GM23248 (cell line): Measurements from ENCODE around the gene WDR7. TPM values are rescaled to one million over a fixed set of nuclear protein-coding genes. Genes with fewer than 3 reads are reported as not detected.

Source experiments
- DNase-seq: peaks from one replicate; pipeline ENCODE4 v3.0.0-alpha.2; 2015
- H2AFZ ChIP-seq: fragments of 200-600 bp; sonication (generic); 2 replicates; pipeline ENCODE4 v1.6.1; 2016; ENCODE audit warnings: antibody characterized with exemption
- H3F3A ChIP-seq: fragments of 200-600 bp; sonication (generic); 2 replicates; pipeline ENCODE4 v1.6.1; 2016; ENCODE audit warnings: mild to moderate bottlenecking, antibody characterized with exemption, mixed run types; ENCODE audit not compliant: insufficient read depth
- H3K27ac ChIP-seq: fragments of 200-600 bp; sonication (generic); 2 replicates; pipeline ENCODE4 v1.5.1; 2016; ENCODE audit warnings: mild to moderate bottlenecking
- H3K27me3 ChIP-seq: fragments of 200-600 bp; sonication (generic); replicated peaks from 2 replicates; pipeline ENCODE4 v1.6.1; 2016; ENCODE audit warnings: mild to moderate bottlenecking; ENCODE audit not compliant: insufficient read depth
- H3K36me3 ChIP-seq: fragments of 200-600 bp; sonication (generic); 2 replicates; pipeline ENCODE4 v1.6.1; 2016; ENCODE audit warnings: low read depth, mild to moderate bottlenecking
- H3K4me1 ChIP-seq: fragments of 200-600 bp; sonication (generic); 2 replicates; pipeline ENCODE4 v1.6.1; 2016; ENCODE audit warnings: mild to moderate bottlenecking; ENCODE audit not compliant: insufficient read depth
- H3K4me2 ChIP-seq: fragments of 200-600 bp; sonication (generic); one replicate; pipeline ENCODE4 v1.6.1; 2016; ENCODE audit warnings: mild to moderate bottlenecking; ENCODE audit not compliant: unreplicated experiment
- H3K4me3 ChIP-seq: fragments of 200-600 bp; sonication (generic); 2 replicates; pipeline ENCODE4 v1.5.1; 2016; ENCODE audit warnings: mild to moderate bottlenecking
- H3K79me2 ChIP-seq: fragments of 200-600 bp; sonication (generic); 2 replicates; pipeline ENCODE4 v1.6.1; 2016; ENCODE audit warnings: mild to moderate bottlenecking; ENCODE audit not compliant: insufficient read depth
- H3K9ac ChIP-seq: fragments of 200-600 bp; sonication (generic); 2 replicates; pipeline ENCODE4 v1.6.1; 2016; ENCODE audit warnings: mild to moderate bottlenecking
- H3K9me2 ChIP-seq: fragments of 200-600 bp; sonication (generic); 2 replicates; pipeline ENCODE4 v1.6.1; 2016; ENCODE audit warnings: mixed run types, mild to moderate bottlenecking, moderate library complexity; ENCODE audit not compliant: insufficient read depth
- H3K9me3 ChIP-seq: fragments of 200-600 bp; sonication (generic); one replicate; pipeline ENCODE4 v1.6.1; 2017; ENCODE audit warnings: low read depth
- H4K20me1 ChIP-seq: fragments of 200-600 bp; sonication (generic); 2 replicates; pipeline ENCODE4 v1.6.0; 2016; ENCODE audit not compliant: insufficient read depth
- EZH2 ChIP-seq: fragments of 200-600 bp; sonication (generic); IDR thresholded peaks from 2 replicates; pipeline ENCODE4 v1.6.1; 2018; ENCODE audit warnings: antibody characterized with exemption, mild to moderate bottlenecking; ENCODE audit not compliant: insufficient read depth, poor library complexity, severe bottlenecking
- EZH2phosphoT487 ChIP-seq: fragments of 200-600 bp; sonication (generic); IDR thresholded peaks from 2 replicates; pipeline ENCODE4 v1.6.1; 2018; ENCODE audit warnings: antibody characterized with exemption, moderate library complexity, mild to moderate bottlenecking, low read depth; ENCODE audit not compliant: insufficient read depth
- WGBS, 2 experiments: methylation state at CpG; one replicate each; pipeline ENCODE4 v1.1.6; 2015 to 2017; ENCODE audit warnings: low lambda C conversion rate in 2 of 2, low coverage in 1 of 2; ENCODE audit errors: missing lambda C conversion rate in 2 of 2; 5-methylcytosine and 5-hydroxymethylcytosine counted together
- in situ Hi-C: fragments of 300-500 bp; cut with MboI; formaldehyde crosslinking; loops from 2 replicates; pipeline ENCODE4 v1.15.0; 2020
- polyA plus RNA-seq: library from polyadenylated mRNA; unstranded; fragments of >200 nt; fragmentation: Nextera tagmentation; extraction: Ambion mirVana; gene quantifications from 2 replicates; pipeline ENCODE4 v1.2.1, GENCODE V29; 2016
- total RNA-seq: library from RNA; depleted of rRNA; stranded (reverse); fragments of >200 nt; shearing (Covaris generic); gene quantifications from 2 replicates; pipeline ENCODE4 v1.2.3, GENCODE V29; 2014

WDR7 gene
- total and polyA plus RNA-seq, 2 experiments from 2014 or later: 6.7 to 8.3 TPM

- Histone ChIP-seq H3K79me2 (no peaks in the 10 kb centered on the region), H4K20me1 (no peaks in the 10 kb centered on the region), H3F3A (no peaks in the 10 kb centered on the region), H3K9me2 (no peaks in the 10 kb centered on the region), H2AFZ (no peak overlapping the region), H3K27me3 (no peaks in the 10 kb centered on the region; the same call in 1 of the 2 replicates), H3K4me1 (no peaks in the 10 kb centered on the region), H3K4me2 (no peak overlapping the region), H3K4me3 (no peak overlapping the region), H3K9ac (no peak overlapping the region), H3K27ac (no peak overlapping the region), H3K9me3 (no peaks in the 10 kb centered on the region), H3K36me3 (no peaks in the 10 kb centered on the region)
- WGBS, 2 experiments: 30 to 33% methylated on average over 3 of the region's 3 CpGs
- TF ChIP-seq EZH2: no peak
- TF ChIP-seq EZH2phosphoT487: no peak
- in situ Hi-C loops: no loop called here
- no peak for DNase-seq
Observed at GRCh38 chr18:57054891-57055290, 403.7 kb downstream of the WDR7 start.

GRCh38 chr18:57057890-57058289 lies 406.7 kb downstream of the WDR7 start:
- H3F3A ChIP-seq: no peaks in the 10 kb centered on the region
- H3K79me2 ChIP-seq: no peaks in the 10 kb centered on the region
- no peaks in the 10 kb centered on the region for H4K20me1 ChIP-seq
- no peak for TF ChIP-seq EZH2
- no peak for TF ChIP-seq EZH2phosphoT487
- H3K27me3 ChIP-seq: no peaks in the 10 kb centered on the region
- H3K4me3 ChIP-seq: no peak overlapping the region
- in situ Hi-C loops: no loop called here
- H3K27ac ChIP-seq: no peak overlapping the region
- WGBS, 2 experiments: 48 to 57% methylated on average over 6 of the region's 6 CpGs
- no peaks in the 10 kb centered on the region for H3K4me1 ChIP-seq
- no peak overlapping the region for H2AFZ ChIP-seq
- DNase-seq: no peak
- no peaks in the 10 kb centered on the region for H3K36me3 ChIP-seq
- no peak overlapping the region for H3K9ac ChIP-seq
- no peak overlapping the region for H3K4me2 ChIP-seq
- no peaks in the 10 kb centered on the region for H3K9me3 ChIP-seq
- H3K9me2 ChIP-seq: no peaks in the 10 kb centered on the region

- H2AFZ ChIP-seq: no peak overlapping the region
- no peak overlapping the region for H3K27ac ChIP-seq
- in situ Hi-C loops: no loop called here
- TF ChIP-seq EZH2 (no peak), EZH2phosphoT487 (no peak)
- no peak for DNase-seq
- H3K9me3 ChIP-seq: no peaks in the 10 kb centered on the region
- H3K4me1 ChIP-seq: no peaks in the 10 kb centered on the region
- no peaks in the 10 kb centered on the region for H3K36me3 ChIP-seq
- no peak overlapping the region for H3K4me3 ChIP-seq
- WGBS, 2 experiments: 47 to 52% methylated on average over 4 of the region's 4 CpGs
- H3K9me2 ChIP-seq: no peaks in the 10 kb centered on the region
- H3K27me3 ChIP-seq: no peaks in the 10 kb centered on the region
- H3K4me2 ChIP-seq: no peak overlapping the region
- no peaks in the 10 kb centered on the region for H3K79me2 ChIP-seq
- H4K20me1 ChIP-seq: no peaks in the 10 kb centered on the region
- H3F3A ChIP-seq: no peaks in the 10 kb centered on the region
- H3K9ac ChIP-seq: no peak overlapping the region
Observed at GRCh38 chr18:57058734-57059133, 407.6 kb downstream of the WDR7 start.

GRCh38 chr18:57059366-57059765 lies 408.2 kb downstream of the WDR7 start:
- no peaks in the 10 kb centered on the region for H3K27me3 ChIP-seq
- in situ Hi-C loops: no loop called here
- no peaks in the 10 kb centered on the region for H3K9me3 ChIP-seq
- TF ChIP-seq EZH2phosphoT487: no peak
- no peak for TF ChIP-seq EZH2
- no peaks in the 10 kb centered on the region for H3K36me3 ChIP-seq
- H3K9me2 ChIP-seq: no peaks in the 10 kb centered on the region
- no peaks in the 10 kb centered on the region for H3K4me1 ChIP-seq
- H3K79me2 ChIP-seq: no peaks in the 10 kb centered on the region
- WGBS, 2 experiments: 71 to 77% methylated on average over 5 of the region's 5 CpGs
- DNase-seq: no peak
- H3F3A ChIP-seq: no peaks in the 10 kb centered on the region
- H4K20me1 ChIP-seq: no peaks in the 10 kb centered on the region
- H3K4me2 ChIP-seq: no peak overlapping the region
- H2AFZ ChIP-seq: no peak overlapping the region
- no peak overlapping the region for H3K9ac ChIP-seq
- H3K4me3 ChIP-seq: no peak overlapping the region
- no peak overlapping the region for H3K27ac ChIP-seq

- H3F3A ChIP-seq: no peaks in the 10 kb centered on the region
- H2AFZ ChIP-seq: no peak overlapping the region
- no peaks in the 10 kb centered on the region for H3K36me3 ChIP-seq
- DNase-seq: no peak
- no peaks in the 10 kb centered on the region for H3K27me3 ChIP-seq
- H3K4me3 ChIP-seq: no peak overlapping the region
- H3K9me2 ChIP-seq: no peaks in the 10 kb centered on the region
- 56% methylated on average over 8 of the region's 8 CpGs for WGBS, 2 experiments
- no peak overlapping the region for H3K27ac ChIP-seq
- no peaks in the 10 kb centered on the region for H3K9me3 ChIP-seq
- H3K9ac ChIP-seq: no peak overlapping the region
- TF ChIP-seq EZH2 (no peak), EZH2phosphoT487 (no peak)
- H3K79me2 ChIP-seq: no peaks in the 10 kb centered on the region
- H3K4me1 ChIP-seq: no peaks in the 10 kb centered on the region
- no peak overlapping the region for H3K4me2 ChIP-seq
- no peaks in the 10 kb centered on the region for H4K20me1 ChIP-seq
- in situ Hi-C loops: no loop called here
Observed at GRCh38 chr18:57060814-57061213, 409.7 kb downstream of the WDR7 start.
